Measurements from ENCODE around the gene CCDC50.
A peak's percentile ranks its signal among the peaks of the same experiment; 100 is the strongest.

CCDC50 gene

GRCh38 chr3:191316876-191317603 lies 12.2 kb upstream of the CCDC50 start:
- DNase-seq (ENCODE audit: low read depth), result no peak

DNA sequence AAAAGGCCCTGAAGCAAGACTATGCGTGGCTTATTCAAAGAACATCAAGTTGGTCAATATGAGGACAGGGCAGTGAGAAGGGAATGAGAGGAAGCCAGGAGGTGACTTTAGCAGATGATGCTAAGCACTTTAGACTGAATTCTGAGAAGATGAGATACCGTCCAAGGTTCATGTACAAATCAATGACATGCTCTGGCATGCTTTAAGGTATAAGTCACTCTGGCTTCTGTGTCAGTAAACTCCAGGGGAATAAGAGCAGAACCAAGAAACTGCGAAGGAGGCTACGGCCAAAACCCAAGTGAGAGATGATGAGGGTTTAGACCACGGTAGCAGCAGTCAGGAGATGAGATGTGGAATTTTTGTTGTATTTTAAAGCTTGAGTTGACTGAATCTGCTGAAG lies 8.9 kb upstream of the CCDC50 start:
- no peak for DNase-seq (ENCODE audit: low read depth)

DNA sequence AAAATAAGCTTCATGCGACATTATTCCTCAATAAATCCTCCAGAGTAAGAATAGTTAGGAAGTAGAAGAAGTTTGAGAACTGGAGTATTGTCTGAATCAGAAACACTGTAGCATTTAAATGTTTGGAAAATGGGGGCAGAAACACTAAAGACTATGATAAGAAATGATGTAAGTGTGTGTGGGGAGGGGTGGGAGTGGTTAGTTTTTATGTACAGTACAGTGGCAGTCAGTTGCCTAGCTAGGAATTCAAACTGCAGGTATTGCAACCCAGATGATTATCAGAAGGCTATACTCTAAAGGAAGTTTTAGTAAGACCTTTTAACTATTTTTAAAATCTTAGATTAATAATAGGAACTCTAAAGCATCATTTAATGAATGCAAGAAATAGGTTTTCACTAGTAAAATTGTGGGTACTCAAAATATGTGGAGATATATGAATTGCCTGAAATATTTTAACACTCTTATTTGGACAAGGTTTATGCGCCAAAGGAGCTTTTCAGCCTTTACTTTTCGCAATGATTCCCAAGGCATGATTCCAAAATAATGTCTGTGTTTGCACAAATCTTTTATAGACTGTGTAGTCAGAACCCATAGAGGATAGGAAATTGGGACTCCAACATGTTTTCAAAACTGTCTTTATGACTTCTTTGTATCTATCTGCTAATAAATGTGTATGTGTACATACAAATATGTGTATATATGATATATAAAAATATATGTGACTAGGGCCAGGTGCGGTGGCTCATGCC lies 8.0 kb upstream of the CCDC50 start:
- DNase-seq (ENCODE audit: low read depth), result no peak

GRCh38 chr3:191324936-191325335 lies 4.3 kb upstream of the CCDC50 start:
- peak; percentile 34 for DNase-seq (ENCODE audit: low read depth)

- DNase-seq (ENCODE audit: low read depth), result no peak
Observed at GRCh38 chr3:191327526-191327925, 1.7 kb upstream of the CCDC50 start.

DNA sequence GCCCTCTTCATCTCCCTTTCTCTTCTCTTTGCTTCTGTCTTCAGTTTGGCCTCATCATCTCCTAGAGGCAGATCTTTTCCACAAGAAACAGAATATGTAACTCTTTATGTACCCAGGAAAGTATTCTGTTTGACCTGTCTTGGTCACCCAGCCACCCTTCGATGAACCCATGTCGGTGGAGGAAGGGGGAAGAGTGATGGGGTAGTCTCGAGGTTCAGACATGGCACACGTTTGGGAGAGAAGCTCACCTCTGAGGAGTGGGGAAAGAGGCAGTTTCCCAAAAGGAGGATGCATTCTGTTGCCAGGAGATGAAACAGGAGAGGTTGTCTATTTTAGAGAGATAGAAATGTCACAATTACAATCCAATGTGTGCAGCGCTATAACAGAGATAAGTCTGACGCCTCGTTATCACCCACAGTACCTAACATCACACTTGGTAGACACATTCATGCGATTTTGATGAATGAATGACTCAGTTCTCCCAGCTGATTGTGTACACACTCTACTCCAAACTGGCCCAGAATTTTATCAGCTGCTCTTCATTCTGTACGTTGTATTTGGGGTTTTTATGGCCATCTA lies 722 bp upstream of the CCDC50 start:
- DNase-seq (ENCODE audit: low read depth), result no peak

GRCh38 chr3:191329654-191330529 lies 698 bp downstream of the CCDC50 start, which contains the start of gene UTS2B:
TSS of gene UTS2B (minus strand) at chr3:191330526. CDS start at chr3:191282189, 48,337 bp downstream.
- DNase-seq (ENCODE audit: low read depth), result peak; percentile 66

- DNase-seq (ENCODE audit: low read depth), result peak; percentile 91
Observed at GRCh38 chr3:191330530-191331048, 1.4 kb downstream of the CCDC50 start.

- peak; percentile 85 for DNase-seq (ENCODE audit: low read depth)
Observed at GRCh38 chr3:191331388-191331787, 2.2 kb downstream of the CCDC50 start.

GRCh38 chr3:191333298-191333880 lies 4.2 kb downstream of the CCDC50 start:
- DNase-seq (ENCODE audit: low read depth), result no peak

DNA sequence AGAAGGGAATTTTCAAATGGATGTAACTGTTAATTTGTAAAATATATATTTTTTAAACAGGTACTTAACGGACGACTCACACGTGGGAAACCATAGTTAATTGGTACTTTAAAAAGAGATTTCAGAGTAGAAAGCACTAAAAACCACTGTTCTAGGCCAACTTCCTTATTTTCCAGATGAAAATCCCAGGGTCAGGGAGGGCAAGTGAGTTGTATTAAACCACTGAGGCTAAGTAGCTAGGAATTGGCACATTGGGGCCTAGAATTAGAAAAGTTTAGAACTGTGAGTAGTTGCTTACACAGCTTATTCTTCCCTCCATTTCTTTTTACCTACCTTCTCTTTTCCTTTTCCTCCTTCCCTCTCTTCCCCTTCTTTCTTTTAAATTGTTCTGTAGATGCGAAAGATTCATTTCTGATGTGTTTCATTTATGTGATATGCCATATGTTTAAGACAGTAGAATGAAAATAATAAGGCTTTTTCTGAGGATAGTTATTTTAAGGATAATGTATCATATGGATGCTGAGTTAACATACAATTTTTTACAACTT lies 5.2 kb downstream of the CCDC50 start:
- DNase-seq (ENCODE audit: low read depth), result no peak

DNA sequence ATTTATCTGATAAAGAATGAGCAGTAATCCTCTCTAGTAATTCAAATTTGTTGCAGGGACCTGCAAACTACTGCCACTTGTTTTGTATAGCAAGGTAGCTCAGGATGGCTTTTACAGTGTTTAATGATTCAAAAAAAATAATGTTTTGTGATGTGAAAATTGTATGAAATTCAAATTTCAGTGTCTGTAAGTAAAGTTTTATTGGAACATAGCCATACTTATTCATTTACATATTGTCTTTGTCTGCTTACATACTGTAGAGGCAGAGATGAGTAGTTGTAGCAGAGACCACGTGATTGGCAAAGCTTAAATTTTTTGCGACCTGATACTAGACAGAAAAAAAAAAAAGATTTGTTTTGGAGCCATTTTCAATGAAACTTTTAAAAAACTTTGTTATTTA lies 7.6 kb downstream of the CCDC50 start:
- DNase-seq (ENCODE audit: low read depth), result no peak

- no peak for DNase-seq (ENCODE audit: low read depth)
Observed at GRCh38 chr3:191338177-191338488, 8.9 kb downstream of the CCDC50 start.

GRCh38 chr3:191339316-191339917 lies 10.2 kb downstream of the CCDC50 start:
- DNase-seq (ENCODE audit: low read depth), result no peak

- DNase-seq (ENCODE audit: low read depth), result no peak
Observed at GRCh38 chr3:191340351-191340750, 11.2 kb downstream of the CCDC50 start.

DNA sequence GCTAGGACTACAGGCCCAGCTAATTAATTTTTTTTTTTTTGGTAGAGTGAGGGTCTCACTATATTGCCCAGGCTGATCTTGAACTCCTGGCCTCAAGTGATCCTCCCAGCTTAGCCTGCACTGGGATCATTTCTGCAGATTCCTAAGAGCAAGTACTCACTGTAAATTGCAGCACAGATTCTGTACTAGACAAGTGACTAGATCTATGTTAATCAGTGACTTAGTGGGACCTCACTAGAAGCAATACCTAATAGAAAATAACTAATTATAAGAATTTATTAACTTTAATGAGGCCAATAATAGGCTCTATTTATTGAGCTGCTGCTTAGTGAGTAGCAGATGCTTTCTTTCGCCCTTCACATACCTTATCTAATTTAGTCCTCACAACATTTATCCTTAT lies 11.8 kb downstream of the CCDC50 start:
- no peak for DNase-seq (ENCODE audit: low read depth)

DNA sequence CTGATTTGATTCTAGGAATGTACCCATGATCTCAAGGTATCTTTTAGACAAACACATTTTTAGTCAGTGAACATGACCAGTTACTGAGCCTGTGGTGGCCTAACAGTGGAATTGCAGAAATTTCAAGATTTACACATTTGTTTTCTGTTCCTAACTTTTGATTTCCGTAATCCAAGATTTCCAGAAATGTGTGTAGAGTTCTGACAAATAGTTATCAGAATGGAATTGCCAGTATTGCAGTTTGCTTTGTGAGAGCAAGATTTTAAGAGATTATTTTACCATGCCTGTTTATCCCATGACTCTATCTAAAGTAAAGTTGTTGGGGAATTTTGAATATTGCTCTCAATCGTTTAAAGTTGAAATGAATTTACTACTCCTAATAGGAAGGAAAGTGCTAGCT lies 12.8 kb downstream of the CCDC50 start:
- no peak for DNase-seq (ENCODE audit: low read depth)

- no peak for DNase-seq (ENCODE audit: low read depth)
Observed at GRCh38 chr3:191342411-191342810, 13.2 kb downstream of the CCDC50 start.

GRCh38 chr3:191343115-191343514 lies 13.9 kb downstream of the CCDC50 start:
- DNase-seq (ENCODE audit: low read depth), result no peak

GRCh38 chr3:191343913-191344312 lies 14.7 kb downstream of the CCDC50 start:
- DNase-seq (ENCODE audit: low read depth), result no peak

DNA sequence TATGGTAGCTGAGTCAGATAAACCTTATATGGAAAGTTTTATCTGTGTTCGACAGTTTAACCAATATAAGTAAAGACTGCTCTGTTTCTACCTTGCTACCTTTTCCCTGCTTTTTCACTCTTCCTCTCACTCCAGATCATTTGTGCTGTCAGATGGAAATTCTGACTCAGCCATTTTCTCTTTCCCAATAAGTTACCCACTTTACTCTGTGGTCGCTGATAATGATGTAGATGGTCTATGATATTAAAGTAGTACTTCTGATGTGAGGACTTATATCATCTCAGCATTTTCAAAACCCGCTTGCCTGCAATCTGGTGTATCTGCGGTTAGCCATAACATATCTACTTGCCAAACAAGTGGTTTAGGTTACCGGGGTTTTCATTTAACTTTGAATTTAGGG lies 16.1 kb downstream of the CCDC50 start:
- DNase-seq (ENCODE audit: low read depth), result no peak

All from ELR (cell line).